ENCODE measurements around the gene IGF2R. TPM values are rescaled to one million over a fixed set of nuclear protein-coding genes. Genes with fewer than 3 reads are reported as not detected.
"Not testable (repeated sequence)": the region's sequence is repeated elsewhere in the genome, so short reads cannot be mapped to it uniquely, and the experiment has no call there.

The IGF2R gene
- polyA plus RNA-seq, 1 donor = 124 TPM

DNA sequence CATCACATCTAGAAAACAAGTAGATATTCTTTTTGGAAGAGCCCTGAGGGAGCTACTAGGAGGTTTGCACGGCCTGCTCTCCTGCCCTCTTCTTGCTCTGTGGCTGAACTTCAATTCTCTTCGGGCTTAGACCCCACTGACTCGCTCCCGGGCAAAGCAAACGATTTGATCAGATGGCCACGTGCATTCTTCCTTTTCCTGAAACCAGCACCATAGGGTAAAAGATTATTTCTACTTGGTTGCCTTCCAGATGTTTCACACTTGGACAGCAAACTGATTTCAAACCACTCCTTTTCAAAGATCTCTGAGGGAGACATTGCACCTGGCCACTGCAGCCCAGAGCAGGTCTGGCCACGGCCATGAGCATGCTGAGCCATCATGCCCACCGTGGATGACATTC, 152.7 kb downstream of the IGF2R start, which contains the start of gene SLC22A1:
SLC22A1 (plus strand) TSS at position 258 of the 400 bp plus-strand sequence; CDS start at position 379, 121 bp downstream.
- no peak for DNase-seq (ENCODE audit: low read depth)

GRCh38 chr6:160121981-160122380, 153.1 kb downstream of the IGF2R start:
- no peak for DNase-seq (ENCODE audit: low read depth)

DNA sequence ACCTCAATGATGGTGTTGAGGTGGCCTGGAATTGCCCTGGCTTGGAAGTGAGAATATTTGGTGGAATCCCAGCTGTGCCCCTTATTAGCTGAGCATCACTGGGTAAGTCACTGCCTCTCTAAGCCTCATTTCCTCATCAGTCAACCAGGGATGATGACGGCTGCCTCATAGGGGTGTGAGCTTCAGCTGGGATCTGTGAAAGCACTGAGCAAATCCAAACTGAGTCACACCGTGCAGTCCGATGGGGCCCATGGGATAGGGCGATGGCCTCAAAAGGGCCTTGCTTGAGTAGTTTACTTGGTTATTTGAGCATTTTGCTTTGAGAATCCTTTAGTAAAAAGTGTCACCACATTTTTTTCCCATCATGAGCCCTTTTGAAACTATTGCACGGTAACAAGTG, 153.9 kb downstream of the IGF2R start:
- DNase-seq (ENCODE audit: low read depth) = no peak

GRCh38 chr6:160124007-160124406, 155.1 kb downstream of the IGF2R start:
- no peak for DNase-seq (ENCODE audit: low read depth)

DNA sequence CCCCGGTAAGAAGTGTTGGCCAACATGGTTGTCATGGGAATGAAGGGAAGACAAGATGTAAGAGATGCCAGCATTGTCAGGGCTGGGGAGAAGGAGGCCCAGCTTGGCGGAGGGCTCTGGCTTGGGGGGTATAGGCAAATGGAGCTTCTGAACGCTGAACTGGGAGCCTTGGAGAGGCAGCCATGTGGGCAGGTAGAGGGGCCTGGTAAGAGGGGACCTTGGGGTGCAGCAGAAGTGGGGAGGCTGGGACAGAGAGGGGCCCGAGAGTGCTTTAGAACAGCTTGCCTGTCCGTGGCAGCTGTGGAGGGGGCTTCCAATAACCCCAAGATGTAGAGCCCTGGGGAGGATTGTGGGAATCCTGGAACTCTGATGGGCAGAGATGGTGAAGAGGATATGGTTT, 155.7 kb downstream of the IGF2R start:
- no peak for DNase-seq (ENCODE audit: low read depth)

- DNase-seq (ENCODE audit: low read depth) = not testable (repeated sequence)
These were observed 156.2 kb downstream of the IGF2R start for GRCh38 chr6:160125105-160125504.

GRCh38 chr6:160127270-160128124, 158.6 kb downstream of the IGF2R start:
- DNase-seq (ENCODE audit: low read depth) = no peak

DNA sequence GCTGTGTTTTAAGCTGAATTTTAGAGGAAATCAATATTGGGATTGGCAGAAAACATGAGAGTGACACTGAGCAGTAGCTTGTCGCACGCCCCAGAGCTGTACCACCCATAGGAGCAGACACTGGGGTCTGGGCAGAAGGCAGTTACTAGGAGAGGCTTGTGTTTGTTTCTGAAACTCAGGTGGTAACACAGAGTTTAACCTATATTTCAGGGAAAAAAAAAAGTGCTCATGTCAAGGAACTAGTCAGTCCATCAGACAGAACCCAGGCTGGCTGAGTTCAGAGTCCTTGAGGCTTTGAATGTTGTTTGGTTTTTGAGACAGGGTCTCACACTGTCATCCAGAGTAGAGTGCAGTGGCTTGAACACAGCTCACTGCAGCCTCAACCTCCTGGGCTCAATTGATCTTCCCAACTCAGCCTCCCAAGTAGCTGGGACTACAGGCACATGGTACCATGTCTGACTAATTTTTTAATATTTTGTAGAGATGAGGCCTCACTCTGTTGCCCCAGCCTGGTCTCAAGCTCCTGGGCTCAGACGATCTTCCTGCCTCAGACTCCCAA, 159.3 kb downstream of the IGF2R start:
- no peak for DNase-seq (ENCODE audit: low read depth)

- DNase-seq (ENCODE audit: low read depth) = no peak
These were observed 160.1 kb downstream of the IGF2R start for GRCh38 chr6:160128879-160129516.

DNA sequence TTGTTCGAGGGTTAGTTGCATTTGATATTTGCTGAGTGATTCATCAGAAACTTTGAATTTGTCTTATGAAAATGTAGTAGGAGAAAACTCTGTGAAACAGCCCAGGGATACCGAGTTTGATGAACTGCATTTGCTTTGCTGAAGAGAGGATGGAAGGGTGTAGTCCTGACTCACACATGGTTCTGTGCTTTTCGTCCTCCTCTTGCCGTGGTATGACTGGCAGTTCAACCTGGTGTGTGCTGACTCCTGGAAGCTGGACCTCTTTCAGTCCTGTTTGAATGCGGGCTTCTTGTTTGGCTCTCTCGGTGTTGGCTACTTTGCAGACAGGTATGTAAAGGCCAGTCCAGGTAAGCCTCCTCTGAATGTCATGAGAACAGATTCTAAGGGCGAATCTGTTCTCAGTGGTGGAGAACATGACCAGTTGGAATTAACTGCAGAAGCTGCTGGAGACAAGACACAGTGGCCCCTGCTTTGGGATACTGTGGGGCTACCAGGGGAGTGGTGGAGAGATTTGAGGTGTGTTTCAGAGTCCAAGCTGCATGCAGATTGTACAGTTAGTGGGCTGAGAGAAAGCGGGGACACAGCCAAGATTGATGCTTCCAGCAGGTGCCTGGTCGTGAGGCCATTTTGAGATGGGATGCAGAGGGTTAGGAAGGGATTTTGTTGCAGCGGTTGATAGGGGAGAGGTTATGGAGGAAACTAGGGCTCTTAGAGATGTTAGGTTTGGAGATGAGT, 161.2 kb downstream of the IGF2R start:
- DNase-seq (ENCODE audit: low read depth) = no peak

DNA sequence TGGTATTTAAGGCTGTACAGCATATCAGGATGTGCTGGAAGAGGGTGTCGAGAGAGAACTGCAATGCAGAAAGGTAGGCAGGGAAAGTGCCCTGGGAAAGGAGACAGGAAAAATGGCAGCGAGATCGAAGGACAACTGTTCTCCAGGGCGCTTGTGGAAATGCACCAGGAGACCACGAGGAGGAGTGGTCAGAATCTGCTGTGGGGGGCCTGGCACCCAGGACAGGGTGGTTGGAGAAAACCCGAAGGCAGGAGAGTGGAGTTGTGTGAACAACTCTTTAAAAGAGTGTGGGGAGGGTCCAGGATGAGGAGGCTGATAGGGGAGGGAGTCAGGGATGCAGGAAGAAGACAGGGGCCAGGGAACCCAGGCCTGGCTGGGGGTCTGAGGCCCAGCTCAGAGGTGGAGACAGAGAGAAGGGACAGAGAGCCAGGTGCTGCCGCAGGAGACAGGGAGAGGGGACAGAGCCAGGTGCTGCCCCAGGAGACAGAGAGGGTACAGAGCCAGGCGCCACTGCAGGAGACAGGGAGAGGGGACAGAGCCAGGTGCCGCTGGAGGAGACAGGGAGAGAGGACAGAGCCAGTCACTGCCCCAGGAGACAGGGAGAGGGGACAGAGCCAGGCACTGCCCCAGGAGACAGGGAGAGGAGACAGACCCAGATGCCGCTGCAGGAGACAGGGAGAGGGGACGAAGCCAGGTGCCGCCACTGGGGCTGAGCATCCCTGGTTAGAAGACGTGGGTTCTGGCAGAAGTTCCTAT, 162.0 kb downstream of the IGF2R start:
- no peak for DNase-seq (ENCODE audit: low read depth)

DNA sequence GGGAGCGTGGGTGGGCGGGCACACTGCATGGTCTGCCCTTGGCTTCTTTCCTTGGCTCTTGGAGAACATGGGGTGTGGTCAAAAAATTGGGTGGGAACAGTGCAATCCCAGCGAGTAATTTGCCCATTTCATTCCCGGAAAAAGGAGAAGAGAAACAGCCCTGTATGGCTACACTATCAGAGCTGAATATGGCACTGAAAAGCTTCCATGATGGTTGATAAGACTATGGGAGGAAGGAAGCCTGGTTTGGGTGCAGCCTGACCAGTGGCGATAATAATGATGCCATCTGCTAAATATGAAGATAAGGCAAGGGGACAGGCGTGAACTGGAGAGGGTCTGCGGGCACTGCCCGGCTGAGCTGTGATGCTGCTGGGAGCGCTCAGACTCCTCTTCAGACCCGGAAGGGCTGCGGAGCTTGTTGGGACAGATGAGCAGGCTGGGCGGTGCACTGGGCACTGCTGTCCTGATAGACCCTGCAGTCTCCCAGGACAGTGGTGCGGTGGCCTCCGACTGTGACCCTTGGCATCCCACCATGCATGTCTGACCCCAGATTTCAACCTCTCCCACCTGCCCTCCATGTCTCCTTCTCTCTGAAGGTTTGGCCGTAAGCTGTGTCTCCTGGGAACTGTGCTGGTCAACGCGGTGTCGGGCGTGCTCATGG, 162.9 kb downstream of the IGF2R start:
- no peak for DNase-seq (ENCODE audit: low read depth)

DNA sequence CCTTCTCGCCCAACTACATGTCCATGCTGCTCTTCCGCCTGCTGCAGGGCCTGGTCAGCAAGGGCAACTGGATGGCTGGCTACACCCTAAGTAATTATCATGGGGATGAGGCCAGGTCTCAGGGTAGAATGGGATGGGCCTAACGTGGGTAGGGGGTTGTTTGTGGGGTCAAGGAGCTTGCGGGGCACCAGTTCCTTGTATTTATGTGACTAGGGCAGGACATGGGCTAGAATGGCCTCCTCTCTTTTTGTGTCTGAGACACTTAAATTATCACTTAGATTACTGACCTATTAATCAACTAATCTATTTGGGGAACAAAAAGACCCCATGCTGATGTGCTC, 163.4 kb downstream of the IGF2R start:
- no peak for DNase-seq (ENCODE audit: low read depth)

GRCh38 chr6:160132776-160133338, 164.0 kb downstream of the IGF2R start:
- no peak for DNase-seq (ENCODE audit: low read depth)

DNA sequence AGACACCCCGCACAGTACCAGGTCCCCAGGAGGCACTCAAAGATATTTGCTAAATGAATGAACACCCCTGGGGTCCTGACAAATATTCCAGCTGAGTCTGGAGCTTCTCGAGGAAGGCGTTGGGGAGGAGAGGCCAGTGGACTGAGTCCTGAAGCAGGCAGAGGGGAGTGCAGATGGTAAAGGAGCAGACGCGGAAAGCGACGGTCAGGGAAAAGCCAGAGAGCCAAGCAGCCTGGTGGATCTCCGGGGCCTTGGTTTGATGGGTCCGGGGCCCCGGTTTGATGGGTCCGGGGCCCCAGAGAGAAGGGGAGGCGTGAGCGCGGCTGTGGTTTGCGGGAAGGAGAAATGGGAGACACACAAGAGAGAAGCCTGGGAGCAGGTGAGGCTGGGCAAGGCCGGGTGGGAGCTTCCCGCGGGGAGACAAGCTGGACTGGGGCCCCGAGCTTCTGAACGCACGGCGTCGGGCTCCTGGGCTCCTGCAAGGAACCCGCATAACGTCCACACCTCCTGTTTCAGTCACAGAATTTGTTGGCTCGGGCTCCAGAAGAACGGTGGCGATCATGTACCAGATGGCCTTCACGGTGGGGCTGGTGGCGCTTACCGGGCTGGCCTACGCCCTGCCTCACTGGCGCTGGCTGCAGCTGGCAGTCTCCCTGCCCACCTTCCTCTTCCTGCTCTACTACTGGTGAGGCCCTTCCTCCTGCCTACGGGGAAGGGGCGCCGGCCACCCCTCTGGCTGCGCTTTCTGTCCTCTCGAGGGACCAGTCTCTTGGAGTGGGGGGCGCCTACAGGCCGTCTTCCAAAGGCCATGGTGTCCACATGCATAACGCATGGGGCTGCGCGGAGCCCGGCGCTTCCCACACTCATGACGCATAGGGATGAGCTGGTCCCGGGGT, 164.8 kb downstream of the IGF2R start:
- DNase-seq (ENCODE audit: low read depth) = no peak

GRCh38 chr6:160134337-160134751, 165.5 kb downstream of the IGF2R start:
- DNase-seq (ENCODE audit: low read depth) = not testable (repeated sequence)

- DNase-seq (ENCODE audit: low read depth) = no peak
These were observed 166.1 kb downstream of the IGF2R start for GRCh38 chr6:160134779-160135547.

DNA sequence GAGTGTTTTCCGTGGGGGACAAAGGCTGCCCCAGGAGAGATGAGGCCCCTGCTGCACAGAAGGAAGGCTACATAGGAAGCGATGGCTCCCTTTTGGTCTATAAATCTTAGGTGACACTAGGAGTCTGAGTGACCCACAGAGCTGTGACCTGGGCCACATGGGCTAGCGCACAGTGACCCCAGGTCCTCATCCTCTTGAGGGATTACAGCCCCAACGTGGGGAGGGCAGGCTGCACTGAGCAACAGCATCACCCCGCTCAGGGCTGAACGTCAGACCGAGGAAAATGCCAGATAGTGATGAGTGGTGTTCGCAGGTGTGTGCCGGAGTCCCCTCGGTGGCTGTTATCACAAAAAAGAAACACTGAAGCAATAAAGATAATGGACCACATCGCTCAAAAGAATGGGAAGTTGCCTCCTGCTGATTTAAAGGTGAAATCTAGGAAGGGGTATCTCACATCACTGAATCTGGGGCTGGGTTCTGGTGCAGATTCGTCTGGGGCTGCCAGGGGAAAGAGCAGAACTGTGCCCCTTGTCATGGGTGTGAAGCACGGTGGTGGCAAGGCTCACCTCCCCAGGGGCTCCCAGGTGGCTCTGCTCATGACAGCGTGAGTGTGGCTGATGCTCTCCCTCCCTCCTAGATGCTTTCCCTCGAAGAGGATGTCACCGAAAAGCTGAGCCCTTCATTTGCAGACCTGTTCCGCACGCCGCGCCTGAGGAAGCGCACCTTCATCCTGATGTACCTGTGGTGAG, 167.2 kb downstream of the IGF2R start:
- DNase-seq (ENCODE audit: low read depth) = no peak
